ENCODE data around the gene MAB21L2.
A peak's percentile ranks its signal among the peaks of the same experiment; 100 is the strongest.

The MAB21L2 gene

DNA sequence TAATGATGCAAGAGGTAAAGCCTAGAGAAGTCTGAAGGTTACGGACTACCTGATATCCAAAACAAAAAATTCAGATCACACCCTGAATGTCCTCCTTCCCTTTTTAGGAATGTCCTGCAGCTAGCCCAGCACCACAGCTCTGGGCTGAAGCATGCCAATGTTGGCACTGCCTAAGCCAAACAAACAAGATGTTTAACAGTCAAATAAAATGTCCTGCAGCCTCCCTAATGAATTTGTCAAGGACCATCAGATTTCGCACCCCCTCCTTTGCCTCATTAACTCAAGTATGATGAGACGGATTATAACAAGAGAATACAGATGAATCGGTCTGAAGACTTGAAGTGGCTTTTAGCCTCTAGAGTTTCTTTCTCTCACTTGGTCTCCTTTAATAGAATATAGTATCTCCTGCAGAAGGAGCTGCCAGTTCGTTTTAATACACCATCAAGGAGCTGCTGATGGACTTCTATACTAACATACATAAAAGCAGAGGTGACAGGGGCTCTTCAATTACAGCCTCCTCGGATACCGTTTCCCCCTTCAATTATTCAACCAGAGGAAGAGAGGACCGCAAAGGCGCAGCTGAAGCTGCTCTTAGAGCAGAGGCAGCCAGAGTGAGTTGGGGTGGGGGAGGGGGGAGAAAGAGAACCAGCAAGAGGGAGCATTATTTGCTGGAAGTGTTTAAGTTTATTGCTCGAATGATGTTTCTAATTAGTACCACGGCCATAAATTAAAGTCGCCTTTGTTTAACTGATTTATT is 3.0 kb upstream of the MAB21L2 start:
- peak; percentile 84 for DNase-seq

- DNase-seq: no peak
Measured at GRCh38 chr4:150579551-150580234, 2.3 kb upstream of the MAB21L2 start.

GRCh38 chr4:150580306-150580705 is 1.6 kb upstream of the MAB21L2 start:
- DNase-seq: no peak

GRCh38 chr4:150581056-150581605 is 820 bp upstream of the MAB21L2 start:
- no peak for DNase-seq

GRCh38 chr4:150581641-150582051 is 305 bp upstream of the MAB21L2 start:
- no peak for DNase-seq

DNA sequence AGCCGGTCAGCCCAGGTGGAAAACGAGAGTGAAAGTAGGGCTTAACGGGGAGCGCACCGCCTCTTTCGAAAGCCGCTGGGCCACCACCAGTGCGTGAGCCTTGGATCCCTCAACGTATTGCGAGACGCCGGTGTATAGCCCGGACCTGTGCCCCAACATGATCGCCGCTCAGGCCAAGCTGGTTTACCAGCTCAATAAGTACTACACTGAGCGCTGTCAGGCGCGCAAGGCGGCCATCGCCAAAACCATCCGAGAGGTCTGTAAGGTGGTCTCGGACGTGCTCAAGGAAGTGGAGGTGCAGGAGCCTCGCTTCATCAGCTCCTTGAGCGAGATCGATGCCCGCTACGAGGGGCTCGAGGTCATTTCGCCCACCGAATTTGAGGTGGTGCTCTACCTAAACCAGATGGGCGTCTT is 929 bp downstream of the MAB21L2 start:
- DNase-seq: no peak

- DNase-seq: no peak
Measured at GRCh38 chr4:150583287-150584110, 1.5 kb downstream of the MAB21L2 start.

GRCh38 chr4:150584111-150584915 is 2.4 kb downstream of the MAB21L2 start:
- DNase-seq: no peak

GRCh38 chr4:150585611-150586010 is 3.7 kb downstream of the MAB21L2 start:
- DNase-seq: no peak

GRCh38 chr4:150586162-150586810 is 4.3 kb downstream of the MAB21L2 start:
- no peak for DNase-seq

DNA sequence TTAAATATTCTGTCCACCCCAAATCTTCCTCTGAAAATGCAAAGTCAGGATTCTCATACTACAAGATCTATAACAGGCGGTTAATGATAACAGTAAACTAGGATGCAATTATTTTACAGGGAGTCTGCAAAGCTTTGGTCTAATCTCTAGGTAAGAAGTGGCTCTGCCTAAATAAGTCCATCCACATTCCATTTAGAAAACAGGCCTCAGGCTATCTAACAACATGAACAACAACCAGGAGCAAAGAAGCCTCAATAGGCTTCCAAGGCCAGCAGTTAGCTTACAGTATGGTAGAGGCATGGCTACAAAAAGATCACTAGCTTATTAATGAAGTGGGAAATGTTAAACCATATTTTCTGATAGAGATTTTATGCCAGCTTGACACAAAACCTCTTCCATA is 6.4 kb downstream of the MAB21L2 start:
- no peak for DNase-seq

GRCh38 chr4:150589157-150589556 is 7.2 kb downstream of the MAB21L2 start:
- DNase-seq: no peak

DNA sequence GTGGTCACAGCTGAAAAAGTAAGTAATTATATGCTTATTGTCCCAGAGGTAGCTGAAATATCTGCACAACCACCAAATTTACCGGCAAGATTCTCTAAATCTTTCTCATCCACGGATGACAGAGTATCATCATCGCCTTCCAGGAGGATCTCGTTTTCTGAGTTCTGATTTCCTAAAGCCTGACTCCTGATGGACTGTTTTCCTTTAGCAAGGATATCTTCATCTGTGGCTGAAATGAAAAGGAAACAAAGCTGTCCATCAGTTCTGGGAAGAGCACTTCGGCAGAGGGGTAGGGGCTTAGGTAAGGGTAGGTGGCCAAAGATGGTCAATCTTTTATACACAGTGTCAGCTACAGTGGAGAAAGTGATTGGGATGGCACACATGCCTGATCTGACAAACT is 8.7 kb downstream of the MAB21L2 start:
- no peak for DNase-seq

DNA sequence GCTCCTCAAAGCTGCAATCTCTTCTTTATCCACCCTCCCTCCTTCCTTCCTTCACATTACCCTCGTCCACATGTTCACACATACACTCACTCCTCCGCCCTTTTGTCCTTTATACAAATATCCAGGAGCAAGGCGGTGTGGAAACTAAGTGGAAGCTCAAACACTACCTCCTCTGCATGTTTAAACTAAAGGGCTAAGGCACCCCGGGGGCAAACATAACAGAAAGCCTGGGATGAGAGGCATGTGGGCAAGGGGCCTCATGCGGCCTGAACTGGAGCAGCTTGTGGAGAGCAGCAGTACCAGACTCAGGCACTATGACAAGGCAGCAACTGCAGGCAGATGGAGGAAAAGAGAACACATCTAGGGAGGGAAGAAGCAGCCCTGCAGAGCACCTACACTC is 9.5 kb downstream of the MAB21L2 start:
- DNase-seq: no peak

GRCh38 chr4:150591904-150592303 is 10.0 kb downstream of the MAB21L2 start:
- DNase-seq: no peak

- no peak for DNase-seq
Measured at GRCh38 chr4:150593996-150594395, 12.0 kb downstream of the MAB21L2 start.

- DNase-seq: no peak
Measured at GRCh38 chr4:150598909-150599308, 17.0 kb downstream of the MAB21L2 start.

GRCh38 chr4:150599547-150599946 is 17.6 kb downstream of the MAB21L2 start:
- no peak for DNase-seq

DNA sequence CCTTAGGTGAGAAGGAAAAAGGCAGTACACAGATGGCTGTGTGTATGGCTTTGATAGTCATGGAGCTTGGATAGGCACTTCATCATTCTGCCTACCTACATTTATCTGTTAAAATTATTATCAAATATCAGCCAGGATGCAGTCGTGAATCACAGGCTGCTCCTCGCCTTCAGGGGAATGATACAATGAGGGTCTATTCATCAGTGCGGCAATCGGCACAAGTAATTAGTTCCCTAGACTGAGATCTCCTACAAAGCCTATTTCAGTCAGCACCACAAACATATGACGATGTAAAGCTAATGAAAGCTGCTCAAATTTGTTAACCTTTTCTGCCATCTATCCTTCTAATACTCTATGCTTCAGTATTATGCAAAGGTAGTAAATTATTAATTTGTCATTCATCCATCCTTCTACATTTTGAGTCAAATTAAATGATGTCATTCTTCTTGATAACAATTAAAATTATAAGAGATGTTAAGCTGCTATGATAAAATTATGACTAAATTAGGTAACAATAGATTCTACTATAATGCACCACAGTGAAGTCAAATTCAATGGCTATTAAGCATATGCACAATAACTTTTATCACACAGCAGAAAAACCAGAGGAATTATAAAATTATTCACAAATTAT is 19.0 kb downstream of the MAB21L2 start:
- no peak for DNase-seq

DNA sequence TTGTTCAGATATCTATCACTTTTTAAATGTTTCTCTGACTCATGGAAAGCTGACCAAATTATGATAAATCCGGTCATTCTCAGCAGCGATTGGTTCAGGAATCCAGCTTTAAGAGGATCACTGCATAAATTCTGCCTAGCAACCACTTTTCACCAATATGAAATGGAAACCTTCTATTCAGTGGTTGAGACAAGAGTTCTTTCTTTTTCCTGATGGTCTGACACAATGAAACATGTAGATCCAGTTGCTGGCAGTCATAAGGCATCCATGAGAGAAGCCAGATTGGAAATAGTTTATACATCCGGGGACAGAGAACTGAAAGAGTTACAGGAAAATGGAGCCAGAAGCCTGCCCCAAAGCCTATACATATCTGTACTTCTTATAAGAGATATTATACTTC is 27.2 kb downstream of the MAB21L2 start:
- DNase-seq: no peak

- DNase-seq: no peak
Measured at GRCh38 chr4:150619042-150619441, 37.1 kb downstream of the MAB21L2 start.
